Ectodermal cell (in vitro differentiated cells): ENCODE measurements around the gene SARS1.

ENCODE experiments used
- H3K27ac ChIP-seq: 2 replicates; pipeline ENCODE4 v1.7.0; 2013; ENCODE audit warnings: mild to moderate bottlenecking, low read depth, low read length; ENCODE audit not compliant: insufficient read depth, poor library complexity, severe bottlenecking
- H3K27me3 ChIP-seq: 2 replicates; pipeline ENCODE4 v1.7.0; 2013; ENCODE audit warnings: mild to moderate bottlenecking, low read length; ENCODE audit not compliant: insufficient read depth, control insufficient read depth, poor library complexity, severe bottlenecking
- H3K36me3 ChIP-seq: one replicate; pipeline ENCODE4 v1.7.0; 2013; ENCODE audit warnings: low read length; ENCODE audit not compliant: control insufficient read depth, insufficient read depth
- H3K4me1 ChIP-seq: one replicate; pipeline ENCODE4 v1.7.0; 2013; ENCODE audit warnings: low read length; ENCODE audit not compliant: control insufficient read depth, insufficient read depth
- H3K4me3 ChIP-seq: 2 replicates; pipeline ENCODE4 v1.7.0; 2013; ENCODE audit warnings: low read depth, low read length, control low read depth; ENCODE audit not compliant: insufficient read depth
- H3K9me3 ChIP-seq: 2 replicates; pipeline ENCODE4 v1.7.0; 2013; ENCODE audit warnings: mild to moderate bottlenecking, low read length, moderate library complexity; ENCODE audit not compliant: control insufficient read depth
- WGBS, 2 experiments: methylation state at CpG; one replicate each; pipeline ENCODE4 v1.1.7; 2013; ENCODE audit warnings: missing lambda C conversion rate in 2 of 2; 5-methylcytosine and 5-hydroxymethylcytosine counted together

Gene SARS1

GRCh38 chr1:109262231-109263055 lies 48.7 kb downstream of the SARS1 start:
- peaks cover 25% of the 10 kb centered on the region for H3K36me3 ChIP-seq
- 93 to 95% methylated on average over 22 of the region's 22 CpGs for WGBS, 2 experiments

GRCh38 chr1:109263234-109263596 lies 49.5 kb downstream of the SARS1 start:
- H3K27ac ChIP-seq, result no peak overlapping the region
- H3K36me3 ChIP-seq, result peaks cover 32% of the 10 kb centered on the region
- no peak overlapping the region for H3K4me3 ChIP-seq
- H3K4me1 ChIP-seq, result peaks cover 22% of the 10 kb centered on the region
- H3K9me3 ChIP-seq, result no peaks in the 10 kb centered on the region
- WGBS, 2 experiments, result 83 to 86% methylated on average over 12 of the region's 12 CpGs
- no peaks in the 10 kb centered on the region for H3K27me3 ChIP-seq

More at GRCh38 chr1:109262231-109263055, 48.7 kb downstream of the SARS1 start:
- H3K27me3 ChIP-seq, result no peaks in the 10 kb centered on the region
- peaks cover 22% of the 10 kb centered on the region for H3K4me1 ChIP-seq
- H3K9me3 ChIP-seq, result no peaks in the 10 kb centered on the region
- no peak overlapping the region for H3K4me3 ChIP-seq
- H3K27ac ChIP-seq, result no peak overlapping the region

GRCh38 chr1:109263597-109264378 lies 50.1 kb downstream of the SARS1 start:
- Histone ChIP-seq H3K27ac (no peak overlapping the region), H3K27me3 (no peaks in the 10 kb centered on the region), H3K9me3 (no peaks in the 10 kb centered on the region), H3K4me1 (peaks cover 22% of the 10 kb centered on the region), H3K36me3 (peaks cover 36% of the 10 kb centered on the region), H3K4me3 (no peak overlapping the region)
- WGBS, 2 experiments, result 60 to 61% methylated on average over 29 of the region's 29 CpGs

GRCh38 chr1:109264379-109264755 lies 50.6 kb downstream of the SARS1 start:
- H3K27me3 ChIP-seq, result no peaks in the 10 kb centered on the region
- peaks cover 36% of the 10 kb centered on the region for H3K36me3 ChIP-seq
- no peaks in the 10 kb centered on the region for H3K9me3 ChIP-seq
- peaks cover 16% of the 10 kb centered on the region for H3K4me1 ChIP-seq
- no peak overlapping the region for H3K4me3 ChIP-seq
- WGBS, 2 experiments, result 85 to 88% methylated on average over 9 of the region's 9 CpGs
- no peak overlapping the region for H3K27ac ChIP-seq

GRCh38 chr1:109265016-109265415 lies 51.3 kb downstream of the SARS1 start:
- Histone ChIP-seq H3K27me3 (no peaks in the 10 kb centered on the region), H3K27ac (no peak overlapping the region), H3K4me3 (no peak overlapping the region), H3K4me1 (peaks cover 11% of the 10 kb centered on the region), H3K36me3 (peaks cover 37% of the 10 kb centered on the region), H3K9me3 (no peaks in the 10 kb centered on the region)
- 91 to 95% methylated on average over 4 of the region's 4 CpGs for WGBS, 2 experiments

GRCh38 chr1:109265741-109266330 lies 52.1 kb downstream of the SARS1 start:
- H3K36me3 ChIP-seq, result peaks cover 44% of the 10 kb centered on the region
- peaks cover 3% of the 10 kb centered on the region for H3K4me1 ChIP-seq
- 95 to 97% methylated on average over 13 of the region's 13 CpGs for WGBS, 2 experiments
- no peaks in the 10 kb centered on the region for H3K27me3 ChIP-seq
- no peak overlapping the region for H3K4me3 ChIP-seq
- H3K9me3 ChIP-seq, result no peaks in the 10 kb centered on the region
- no peak overlapping the region for H3K27ac ChIP-seq

GRCh38 chr1:109266965-109267364 lies 53.2 kb downstream of the SARS1 start:
- Histone ChIP-seq H3K27ac (no peak overlapping the region), H3K36me3 (peaks cover 43% of the 10 kb centered on the region), H3K4me3 (no peak overlapping the region), H3K9me3 (no peaks in the 10 kb centered on the region), H3K27me3 (no peaks in the 10 kb centered on the region), H3K4me1 (no peaks in the 10 kb centered on the region)
- WGBS, 2 experiments, result 93 to 97% methylated on average over 11 of the region's 11 CpGs

GRCh38 chr1:109267743-109268300 lies 54.1 kb downstream of the SARS1 start:
- H3K27me3 ChIP-seq, result no peaks in the 10 kb centered on the region
- no peaks in the 10 kb centered on the region for H3K9me3 ChIP-seq
- 97 to 98% methylated on average over 17 of the region's 17 CpGs for WGBS, 2 experiments
- no peak overlapping the region for H3K27ac ChIP-seq
- no peaks in the 10 kb centered on the region for H3K4me1 ChIP-seq
- no peak overlapping the region for H3K4me3 ChIP-seq
- H3K36me3 ChIP-seq, result peaks cover 45% of the 10 kb centered on the region

- no peaks in the 10 kb centered on the region for H3K9me3 ChIP-seq
- H3K27me3 ChIP-seq, result no peaks in the 10 kb centered on the region
- H3K4me1 ChIP-seq, result peaks cover 1% of the 10 kb centered on the region
- no peak overlapping the region for H3K27ac ChIP-seq
- WGBS, 2 experiments, result 96% methylated on average over 29 of the region's 29 CpGs
- H3K36me3 ChIP-seq, result peaks cover 46% of the 10 kb centered on the region
- H3K4me3 ChIP-seq, result no peak overlapping the region
Observed at GRCh38 chr1:109268431-109269211, 54.9 kb downstream of the SARS1 start.
